ENCODE measurements around the gene SLX4IP.

DNA sequence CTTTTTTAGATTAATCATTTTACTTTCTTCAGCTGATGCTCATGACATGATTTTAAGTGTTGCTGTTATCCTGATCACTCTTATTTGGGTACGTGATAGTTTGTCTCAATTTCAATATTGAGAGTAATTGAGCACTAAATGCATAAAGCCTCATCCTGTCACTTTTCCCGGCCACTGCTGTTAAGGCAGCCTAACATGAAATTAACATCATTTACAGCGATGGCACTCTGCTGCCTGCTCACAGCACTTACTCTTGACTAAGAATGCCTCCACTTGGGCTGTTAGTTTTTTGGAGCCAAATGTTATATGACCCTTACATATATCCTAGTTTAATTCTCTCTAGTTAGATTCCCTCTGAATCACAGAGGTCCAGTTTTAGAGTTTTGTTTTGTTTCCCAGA lies 107.3 kb downstream of the SLX4IP start:
- no peak for TF ChIP-seq CTCF (conservative IDR thresholded peaks at IDR 0.05; ENCODE audit: low read depth, low read length)
- TF ChIP-seq EZH2 (IDR thresholded peaks at IDR 0.05; ENCODE audit: low read length, unreplicated experiment), result no peak
- TF ChIP-seq EZH2phosphoT487 (IDR thresholded peaks at IDR 0.05; ENCODE audit: borderline replicate concordance, low read length), result no peak

All from PC-3 (cell line).